Measurements from ENCODE around the gene MAP2K1.
"Not testable (repeated sequence)": the region's sequence is repeated elsewhere in the genome, so short reads cannot be mapped to it uniquely, and the experiment has no call there.

DNA sequence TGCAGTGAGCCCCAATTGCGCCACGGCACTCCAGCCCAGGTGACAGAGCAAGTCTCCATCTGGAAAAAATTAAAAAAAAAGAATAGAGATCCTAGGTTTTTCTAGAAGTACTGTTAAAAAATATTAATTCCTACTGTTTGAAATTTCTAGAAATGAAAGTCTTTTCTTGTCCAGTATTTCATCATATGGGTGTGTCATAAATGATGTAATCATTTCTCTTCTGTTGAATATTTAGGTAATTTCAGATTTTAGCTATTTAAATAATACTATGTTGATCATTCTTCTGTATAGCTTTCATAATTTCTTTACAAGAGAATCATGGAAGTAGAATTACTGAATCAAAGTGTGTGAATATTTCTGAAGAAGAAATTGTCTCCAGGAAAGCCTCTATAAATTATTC lies 5.3 kb upstream of the MAP2K1 start:
- TF ChIP-seq POLR2A (IDR thresholded peaks at IDR 0.05) = not testable (repeated sequence)
- TF ChIP-seq, protein P1, sequence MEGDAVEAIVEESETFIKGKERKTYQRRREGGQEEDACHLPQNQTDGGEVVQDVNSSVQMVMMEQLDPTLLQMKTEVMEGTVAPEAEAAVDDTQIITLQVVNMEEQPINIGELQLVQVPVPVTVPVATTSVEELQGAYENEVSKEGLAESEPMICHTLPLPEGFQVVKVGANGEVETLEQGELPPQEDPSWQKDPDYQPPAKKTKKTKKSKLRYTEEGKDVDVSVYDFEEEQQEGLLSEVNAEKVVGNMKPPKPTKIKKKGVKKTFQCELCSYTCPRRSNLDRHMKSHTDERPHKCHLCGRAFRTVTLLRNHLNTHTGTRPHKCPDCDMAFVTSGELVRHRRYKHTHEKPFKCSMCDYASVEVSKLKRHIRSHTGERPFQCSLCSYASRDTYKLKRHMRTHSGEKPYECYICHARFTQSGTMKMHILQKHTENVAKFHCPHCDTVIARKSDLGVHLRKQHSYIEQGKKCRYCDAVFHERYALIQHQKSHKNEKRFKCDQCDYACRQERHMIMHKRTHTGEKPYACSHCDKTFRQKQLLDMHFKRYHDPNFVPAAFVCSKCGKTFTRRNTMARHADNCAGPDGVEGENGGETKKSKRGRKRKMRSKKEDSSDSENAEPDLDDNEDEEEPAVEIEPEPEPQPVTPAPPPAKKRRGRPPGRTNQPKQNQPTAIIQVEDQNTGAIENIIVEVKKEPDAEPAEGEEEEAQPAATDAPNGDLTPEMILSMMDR (IDR thresholded peaks at IDR 0.05) = not testable (repeated sequence)
